Liver (tissue), 9 donors: ENCODE data around the gene CADPS. TPM values are rescaled to one million over a fixed set of nuclear protein-coding genes. Genes with fewer than 3 reads are reported as not detected.

Source experiments
- DNase-seq: peaks from one replicate; pipeline ENCODE4 v3.0.0-alpha.2; 2017; ENCODE audit warnings: low spot score
- H3K27ac ChIP-seq, 2 donors: one replicate each; pipeline ENCODE4 v1.7.0; 2013; ENCODE audit warnings: inconsistent platforms in 2 of 2, low read length in 2 of 2, control low read depth in 1 of 2, low read depth in 1 of 2, mild to moderate bottlenecking in 1 of 2
- H3K27me3 ChIP-seq, 4 donors: one replicate each; pipeline versions ENCODE4 v1.6.1 to v1.7.0; 2013; ENCODE audit warnings: low read length in 3 of 4, inconsistent platforms in 1 of 4, mild to moderate bottlenecking in 1 of 4, moderate library complexity in 1 of 4; ENCODE audit not compliant: control insufficient read depth in 4 of 4, insufficient read depth in 4 of 4
- H3K36me3 ChIP-seq, 4 donors: one replicate each; pipeline versions ENCODE4 v1.6.1 to v1.7.0; 2013; ENCODE audit warnings: low read length in 3 of 4, mild to moderate bottlenecking in 3 of 4, low read depth in 1 of 4, moderate library complexity in 1 of 4; ENCODE audit not compliant: control insufficient read depth in 4 of 4, insufficient read depth in 3 of 4
- H3K4me1 ChIP-seq, 4 donors: one replicate each; pipeline versions ENCODE4 v1.6.1 to v1.7.0; 2013; ENCODE audit warnings: low read length in 3 of 4, mild to moderate bottlenecking in 3 of 4, moderate library complexity in 1 of 4; ENCODE audit not compliant: control insufficient read depth in 4 of 4, insufficient read depth in 4 of 4
- H3K4me3 ChIP-seq, 3 donors: one replicate each; pipeline versions ENCODE4 v1.6.1 to v1.7.0; 2013; ENCODE audit warnings: low read length in 3 of 3, control low read depth in 1 of 3, low read depth in 1 of 3, mild to moderate bottlenecking in 1 of 3
- H3K9ac ChIP-seq, 2 donors: one replicate each; pipeline ENCODE4 v1.7.0; 2013; ENCODE audit warnings: low read length in 2 of 2, mild to moderate bottlenecking in 2 of 2, moderate library complexity in 2 of 2, control low read depth in 1 of 2, low read depth in 1 of 2
- H3K9me3 ChIP-seq, 4 donors: one replicate each; pipeline versions ENCODE4 v1.6.1 to v1.7.0; 2013; ENCODE audit warnings: low read length in 3 of 4; ENCODE audit not compliant: control insufficient read depth in 4 of 4
- EGR1 ChIP-seq, 2 donors: IDR thresholded peaks; 2 replicates each; pipeline ENCODE4 v1.6.1; 2016 to 2018; ENCODE audit warnings: antibody characterized with exemption in 2 of 2, low read depth in 2 of 2
- FOXA1 ChIP-seq: IDR thresholded peaks from 2 replicates; pipeline ENCODE4 v1.6.1; 2016; ENCODE audit warnings: antibody characterized with exemption
- FOXA2 ChIP-seq: IDR thresholded peaks from 2 replicates; pipeline ENCODE4 v1.6.1; 2016; ENCODE audit warnings: antibody characterized with exemption
- GABPA ChIP-seq, 2 donors: IDR thresholded peaks in 1 of 2; conservative IDR thresholded peaks in 1 of 2; 2 replicates each; pipeline ENCODE4 v1.6.1; 2016; ENCODE audit warnings: antibody characterized with exemption in 2 of 2, mild to moderate bottlenecking in 1 of 2, moderate library complexity in 1 of 2
- HNF4A ChIP-seq, 2 donors: conservative IDR thresholded peaks; 2 replicates each; pipeline ENCODE4 v1.6.1; 2016; ENCODE audit warnings: antibody characterized with exemption in 2 of 2, mild to moderate bottlenecking in 2 of 2
- HNF4G ChIP-seq: IDR thresholded peaks from 2 replicates; pipeline ENCODE4 v1.6.1; 2016; ENCODE audit warnings: antibody characterized with exemption
- NR2F2 ChIP-seq: IDR thresholded peaks from 2 replicates; pipeline ENCODE4 v1.6.1; 2016; ENCODE audit warnings: antibody characterized with exemption
- RAD21 ChIP-seq, 2 donors: IDR thresholded peaks; 2 replicates each; pipeline ENCODE4 v1.6.1; 2016; ENCODE audit warnings: antibody characterized with exemption in 2 of 2, mild to moderate bottlenecking in 2 of 2
- RXRA ChIP-seq, 2 donors: IDR thresholded peaks; 2 replicates each; pipeline ENCODE4 v1.6.1; 2017 to 2018; ENCODE audit warnings: antibody characterized with exemption in 2 of 2, mild to moderate bottlenecking in 1 of 2
- SP1 ChIP-seq: IDR thresholded peaks from 2 replicates; pipeline ENCODE4 v1.6.1; 2018; ENCODE audit warnings: antibody characterized with exemption, mild to moderate bottlenecking
- TAF1 ChIP-seq: conservative IDR thresholded peaks from 2 replicates; pipeline ENCODE4 v1.6.1; 2016; ENCODE audit warnings: antibody characterized with exemption, mild to moderate bottlenecking
- YY1 ChIP-seq: IDR thresholded peaks from 2 replicates; pipeline ENCODE4 v1.6.1; 2016; ENCODE audit warnings: antibody characterized with exemption, mild to moderate bottlenecking
- WGBS: extraction: QIAGEN DNeasy Blood & Tissue Kit; methylation state at CpG from one replicate; pipeline ENCODE4 v1.1.7; 2013; 5-methylcytosine and 5-hydroxymethylcytosine counted together
- polyA plus RNA-seq, 2 donors: library from polyadenylated mRNA; stranded (reverse) in 1 of 2; unstranded in 1 of 2; fragments of 200-250 nt in 1 of 2; fragments of >200 nt in 1 of 2; fragmentation: Nextera tagmentation in 1 of 2; extraction: Ambion mirVana in 1 of 2; gene quantifications; one replicate each; pipeline versions ENCODE4 v1.2.1 to v1.2.3, GENCODE V29; 2013 to 2015
- total RNA-seq, 2 donors: library from RNA; depleted of rRNA; stranded (reverse); fragments of >200 nt; gene quantifications; one replicate each; pipeline ENCODE4 v1.2.3, GENCODE V29; 2014
- TF ChIP-seq, protein P1 (sequence below): IDR thresholded peaks from 2 replicates; pipeline ENCODE4 v1.6.1; 2016; ENCODE audit warnings: antibody characterized with exemption
- TF ChIP-seq, protein P2 (sequence below): IDR thresholded peaks from 2 replicates; pipeline ENCODE4 v1.6.1; 2016; ENCODE audit warnings: antibody characterized with exemption
- donor health status: healthy.
- donor health status: healthy.
- donor health status: healthy.
- donor health status: healthy.
- donor health status: healthy.

Gene CADPS
- total and polyA plus RNA-seq, 4 donors: 0.05 to 0.37 (median 0.17) TPM; not detected in 1

DNA sequence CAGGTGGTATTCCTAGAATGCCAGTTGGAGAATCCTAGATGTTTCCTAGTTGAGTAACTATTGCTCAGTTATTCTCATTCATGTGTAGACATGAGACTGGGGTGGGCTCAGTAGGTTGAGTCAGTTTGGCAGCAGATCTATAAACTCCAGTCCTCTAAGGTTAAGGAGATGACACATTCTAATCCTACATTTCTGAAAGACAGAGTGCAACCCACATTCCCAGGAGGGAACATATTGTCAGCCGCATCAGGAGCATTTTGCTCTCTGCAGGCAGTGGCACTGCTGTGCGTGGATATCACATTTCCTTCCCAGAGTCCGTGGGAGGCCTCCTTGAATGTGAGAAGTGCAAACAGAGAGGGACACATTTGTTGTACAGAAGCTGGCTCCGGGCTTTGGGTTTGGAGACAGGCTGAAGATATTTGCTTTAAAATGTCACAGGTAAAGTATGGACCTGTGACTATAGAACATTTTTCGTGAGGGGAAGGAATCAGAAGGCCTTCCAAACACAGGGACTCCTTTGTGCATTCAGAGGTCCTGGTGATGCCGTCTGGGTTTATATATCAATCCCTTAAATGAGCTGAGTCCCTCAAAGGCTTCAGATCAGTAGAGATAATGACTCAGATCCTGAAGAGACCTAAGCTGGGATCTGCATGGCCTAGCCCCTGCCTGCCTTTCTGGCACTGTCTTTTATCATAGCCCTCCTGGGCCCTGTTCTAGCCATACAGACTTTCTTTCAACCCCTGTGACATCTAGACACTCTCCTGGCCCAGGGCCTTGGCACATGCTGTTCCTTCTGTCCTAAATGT is 156.5 kb downstream of the CADPS start:
- no peaks in the 10 kb centered on the region for H3K4me1 ChIP-seq
- no peaks in the 10 kb centered on the region for H3K36me3 ChIP-seq
- WGBS: 61% methylated on average over 6 of the region's 6 CpGs
- no peaks in the 10 kb centered on the region for H3K9me3 ChIP-seq
- peaks cover 0 to 8% (median 0%) of the 10 kb centered on the region in 4 donors for H3K27me3 ChIP-seq
- DNase-seq: no peak
- H3K27ac ChIP-seq: no peak overlapping the region
- TF ChIP-seq, protein P1, sequence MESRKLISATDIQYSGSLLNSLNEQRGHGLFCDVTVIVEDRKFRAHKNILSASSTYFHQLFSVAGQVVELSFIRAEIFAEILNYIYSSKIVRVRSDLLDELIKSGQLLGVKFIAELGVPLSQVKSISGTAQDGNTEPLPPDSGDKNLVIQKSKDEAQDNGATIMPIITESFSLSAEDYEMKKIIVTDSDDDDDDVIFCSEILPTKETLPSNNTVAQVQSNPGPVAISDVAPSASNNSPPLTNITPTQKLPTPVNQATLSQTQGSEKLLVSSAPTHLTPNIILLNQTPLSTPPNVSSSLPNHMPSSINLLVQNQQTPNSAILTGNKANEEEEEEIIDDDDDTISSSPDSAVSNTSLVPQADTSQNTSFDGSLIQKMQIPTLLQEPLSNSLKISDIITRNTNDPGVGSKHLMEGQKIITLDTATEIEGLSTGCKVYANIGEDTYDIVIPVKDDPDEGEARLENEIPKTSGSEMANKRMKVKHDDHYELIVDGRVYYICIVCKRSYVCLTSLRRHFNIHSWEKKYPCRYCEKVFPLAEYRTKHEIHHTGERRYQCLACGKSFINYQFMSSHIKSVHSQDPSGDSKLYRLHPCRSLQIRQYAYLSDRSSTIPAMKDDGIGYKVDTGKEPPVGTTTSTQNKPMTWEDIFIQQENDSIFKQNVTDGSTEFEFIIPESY: no peak
- TF ChIP-seq HNF4A (conservative IDR thresholded peaks at IDR 0.05) (no peak), TAF1 (no peak), NR2F2 (no peak), GABPA (IDR thresholded peaks at IDR 0.05 in 1 of 2, conservative IDR thresholded peaks at IDR 0.05 in 1 of 2) (no peak), RXRA (IDR thresholded peaks at IDR 0.05) (no peak), FOXA1 (no peak), SP1 (no peak), FOXA2 (no peak), RAD21 (IDR thresholded peaks at IDR 0.05) (no peak), EGR1 (IDR thresholded peaks at IDR 0.05; ENCODE audit: low read depth in 2 of 2) (no peak)
- TF ChIP-seq, protein P2, sequence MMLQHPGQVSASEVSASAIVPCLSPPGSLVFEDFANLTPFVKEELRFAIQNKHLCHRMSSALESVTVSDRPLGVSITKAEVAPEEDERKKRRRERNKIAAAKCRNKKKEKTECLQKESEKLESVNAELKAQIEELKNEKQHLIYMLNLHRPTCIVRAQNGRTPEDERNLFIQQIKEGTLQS: no peak
- H3K4me3 ChIP-seq: no peak overlapping the region
- no peak overlapping the region for H3K9ac ChIP-seq

DNA sequence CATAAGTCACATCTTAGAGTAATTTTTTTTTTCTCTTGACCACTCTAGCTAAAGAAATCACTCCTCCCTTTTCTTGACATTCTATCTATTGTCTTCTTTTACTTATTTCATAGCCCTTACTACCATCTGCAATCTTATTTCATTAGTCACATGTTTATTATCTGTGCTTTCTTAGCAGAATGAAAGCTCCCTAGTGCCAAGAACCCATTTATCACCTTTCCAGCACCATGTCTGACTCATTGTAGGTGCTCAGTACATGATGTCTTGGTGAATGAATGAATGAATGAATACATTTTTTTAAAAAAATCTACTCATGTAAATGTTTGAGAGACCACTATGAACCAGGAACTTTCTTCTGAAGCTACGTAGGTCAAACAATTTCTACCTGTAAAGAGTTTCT is 157.2 kb downstream of the CADPS start:
- DNase-seq: no peak
- 84% methylated on average over 1 of the region's 1 CpG for WGBS
- Histone ChIP-seq H3K27ac (no peak overlapping the region), H3K9ac (no peak overlapping the region), H3K36me3 (no peaks in the 10 kb centered on the region), H3K4me3 (no peak overlapping the region), H3K27me3 (peaks cover 0 to 12% (median 0%) of the 10 kb centered on the region in 4 donors), H3K4me1 (no peaks in the 10 kb centered on the region), H3K9me3 (no peaks in the 10 kb centered on the region)
- TF ChIP-seq FOXA1 (no peak), YY1 (no peak), HNF4G (no peak), EGR1 (IDR thresholded peaks at IDR 0.05; ENCODE audit: low read depth in 2 of 2) (no peak)

DNA sequence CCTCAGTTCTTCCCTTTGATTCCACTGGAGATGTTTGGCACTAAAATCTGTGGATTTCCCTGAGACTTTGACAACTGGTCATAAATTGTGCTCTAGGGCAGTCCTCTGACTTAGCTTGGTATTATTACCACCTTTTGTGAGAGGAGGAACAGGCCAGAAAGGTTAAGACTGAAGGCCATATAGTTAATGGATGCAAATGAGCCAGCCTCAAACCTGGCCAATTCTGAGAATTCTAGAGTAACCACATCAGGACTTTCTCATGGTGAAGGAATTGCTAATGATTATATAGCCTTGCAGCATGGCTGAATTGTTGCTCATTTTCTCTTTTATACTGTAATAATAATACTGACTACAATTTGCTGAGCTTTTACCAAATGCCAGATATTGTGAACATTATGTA is 162.5 kb downstream of the CADPS start:
- H3K27me3 ChIP-seq: peaks cover 0 to 9% (median 0%) of the 10 kb centered on the region in 4 donors
- H3K27ac ChIP-seq: no peak overlapping the region
- no peak overlapping the region for H3K9ac ChIP-seq
- TF ChIP-seq SP1: no peak
- no peaks in the 10 kb centered on the region for H3K9me3 ChIP-seq
- no peaks in the 10 kb centered on the region for H3K4me1 ChIP-seq
- no peak for DNase-seq
- no peaks in the 10 kb centered on the region for H3K36me3 ChIP-seq
- no peak overlapping the region for H3K4me3 ChIP-seq
